COLO668 (cell line): ENCODE results near the gene ANO1.
"Not testable (repeated sequence)": the region's sequence is repeated elsewhere in the genome, so short reads cannot be mapped to it uniquely, and the experiment has no call there.

ENCODE experiments used
- DNase-seq: peaks from one replicate; lab custom pipeline; 2025; ENCODE audit not compliant: unreplicated experiment; lab: John Stamatoyannopoulos, UW

Gene ANO1

GRCh38 chr11:70184396-70184795 lies 106.3 kb downstream of the ANO1 start:
- no peak for DNase-seq

GRCh38 chr11:70185348-70186055 lies 107.4 kb downstream of the ANO1 start:
- DNase-seq, result no peak

- no peak for DNase-seq
Observed at GRCh38 chr11:70186420-70186819, 108.3 kb downstream of the ANO1 start.

- no peak for DNase-seq
Observed at GRCh38 chr11:70186936-70187335, 108.8 kb downstream of the ANO1 start.

- DNase-seq, result no peak
Observed at GRCh38 chr11:70187771-70188170, 109.7 kb downstream of the ANO1 start.

GRCh38 chr11:70189622-70190021 lies 111.5 kb downstream of the ANO1 start:
- no peak for DNase-seq

GRCh38 chr11:70191495-70192140 lies 113.5 kb downstream of the ANO1 start:
- peak; percentile 42 for DNase-seq

- DNase-seq, result no peak
Observed at GRCh38 chr11:70192666-70193410, 114.7 kb downstream of the ANO1 start.

GRCh38 chr11:70193411-70194292 lies 115.5 kb downstream of the ANO1 start:
- DNase-seq, result no peak

GRCh38 chr11:70194792-70195791 lies 117.0 kb downstream of the ANO1 start:
- no peak for DNase-seq

GRCh38 chr11:70200212-70200844 lies 122.2 kb downstream of the ANO1 start:
- no peak for DNase-seq

GRCh38 chr11:70201047-70201446 lies 122.9 kb downstream of the ANO1 start:
- not testable (repeated sequence) for DNase-seq

- DNase-seq, result no peak
Observed at GRCh38 chr11:70201882-70202861, 124.1 kb downstream of the ANO1 start.

GRCh38 chr11:70202920-70203750 lies 125.0 kb downstream of the ANO1 start, which contains the start of gene FADD:
TSS of gene FADD (plus strand) at chr11:70203296. CDS start at chr11:70203460, 164 bp downstream.
- DNase-seq, result peak; percentile 91

- DNase-seq, result peak; percentile 44
Observed at GRCh38 chr11:70203751-70204465, 125.8 kb downstream of the ANO1 start.

- no peak for DNase-seq
Observed at GRCh38 chr11:70204466-70204799, 126.3 kb downstream of the ANO1 start.
